SW 1271 (cell line): ENCODE data around the gene ELP4.

Experiments
- DNase-seq, 2 experiments: peaks; one replicate each; lab custom pipeline; 2025; lab: John Stamatoyannopoulos, UW

The ELP4 gene

DNA sequence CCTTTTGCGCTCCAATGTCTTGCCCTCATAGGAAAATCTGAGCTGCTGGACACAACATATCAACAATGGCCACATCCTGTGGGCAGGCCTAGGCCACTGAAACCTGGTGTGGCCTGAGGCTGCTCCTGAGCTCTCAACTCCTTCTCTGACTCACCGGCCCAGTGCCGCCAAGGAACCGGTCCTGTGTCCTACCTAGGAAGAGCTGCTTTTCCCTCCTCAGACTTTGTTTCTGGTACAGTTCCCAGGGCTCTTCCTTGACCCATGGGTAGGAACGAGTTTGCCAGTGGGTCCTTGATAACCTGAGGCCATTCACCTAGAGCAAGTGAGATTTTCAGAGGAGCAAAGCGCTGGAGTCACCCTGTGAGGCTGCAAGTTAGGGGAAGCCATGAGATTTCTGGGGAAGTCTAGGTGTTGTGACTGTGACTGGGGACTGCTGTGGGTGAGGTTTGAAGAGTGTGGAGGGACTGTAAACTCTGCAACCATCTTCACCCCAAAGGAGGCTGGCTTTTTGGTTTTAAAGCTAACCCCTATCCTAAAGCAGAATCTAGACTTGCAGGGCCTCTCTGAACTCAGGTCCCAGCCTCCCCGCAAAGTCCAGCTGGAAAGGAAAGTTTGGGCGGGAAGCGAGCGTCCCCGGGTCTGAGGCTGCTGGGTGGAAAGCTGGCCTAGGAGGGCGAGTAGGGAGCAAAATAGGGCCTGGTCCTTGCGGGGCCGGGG is 313.5 kb downstream of the ELP4 start:
- no peak for DNase-seq

DNA sequence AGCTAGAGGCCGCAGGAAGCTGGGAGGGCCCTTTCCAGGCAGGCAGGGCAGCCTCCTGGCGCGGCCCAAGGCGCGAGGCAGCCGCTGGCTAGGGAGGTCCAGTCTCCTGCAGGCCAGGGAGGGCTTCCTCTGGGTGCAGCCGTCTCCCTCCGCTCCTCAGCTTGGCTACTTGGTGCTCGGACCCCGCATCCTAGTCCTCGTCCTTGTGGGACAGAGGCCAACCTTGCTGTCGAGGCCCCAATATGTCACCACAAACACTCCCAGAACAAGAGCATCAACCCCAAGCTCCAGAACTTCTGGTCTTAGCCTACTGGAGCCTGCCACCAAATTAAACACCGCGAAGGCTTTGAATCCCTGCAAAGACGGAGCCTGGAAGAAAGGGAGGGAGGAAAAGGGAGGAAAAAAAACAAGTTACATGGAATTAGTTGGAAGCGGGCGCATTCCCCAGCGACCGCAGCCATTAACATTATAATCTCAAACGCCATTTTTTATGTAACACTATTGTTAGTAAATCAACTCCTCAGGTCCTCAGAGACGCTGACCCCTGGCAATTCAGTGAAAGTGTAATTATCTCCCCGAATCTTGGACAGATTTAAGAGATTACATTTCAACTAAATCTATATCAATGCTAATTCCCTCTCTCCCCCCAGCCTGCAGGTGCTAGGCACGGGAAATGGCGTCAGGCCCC is 314.2 kb downstream of the ELP4 start:
- DNase-seq = no peak

DNA sequence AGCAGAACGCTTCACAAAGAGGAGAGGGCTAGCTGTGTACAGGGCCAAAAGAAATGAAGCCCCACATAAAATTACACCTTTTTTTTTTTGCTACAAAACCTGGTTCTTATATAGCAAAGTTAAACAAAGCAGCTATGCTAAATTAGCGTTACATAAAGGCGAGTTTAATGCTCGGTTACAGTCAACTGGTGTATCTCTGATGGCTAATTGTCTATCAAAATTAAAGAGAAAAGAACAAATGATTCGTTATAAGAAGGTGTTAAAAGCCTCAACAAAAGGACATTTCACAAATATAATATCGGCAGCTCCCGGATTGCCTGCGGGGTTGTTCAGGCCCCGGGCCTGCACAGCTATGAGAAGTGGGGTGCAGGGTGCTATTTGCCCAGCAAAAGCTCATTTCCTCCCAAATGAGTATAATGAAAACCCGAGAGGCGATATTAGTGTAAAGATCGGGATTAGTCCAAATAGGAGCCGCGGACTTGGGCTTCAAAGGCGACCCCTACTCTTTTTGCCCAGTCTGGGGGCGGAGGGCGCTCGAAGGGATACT is 314.8 kb downstream of the ELP4 start:
- no peak for DNase-seq

DNA sequence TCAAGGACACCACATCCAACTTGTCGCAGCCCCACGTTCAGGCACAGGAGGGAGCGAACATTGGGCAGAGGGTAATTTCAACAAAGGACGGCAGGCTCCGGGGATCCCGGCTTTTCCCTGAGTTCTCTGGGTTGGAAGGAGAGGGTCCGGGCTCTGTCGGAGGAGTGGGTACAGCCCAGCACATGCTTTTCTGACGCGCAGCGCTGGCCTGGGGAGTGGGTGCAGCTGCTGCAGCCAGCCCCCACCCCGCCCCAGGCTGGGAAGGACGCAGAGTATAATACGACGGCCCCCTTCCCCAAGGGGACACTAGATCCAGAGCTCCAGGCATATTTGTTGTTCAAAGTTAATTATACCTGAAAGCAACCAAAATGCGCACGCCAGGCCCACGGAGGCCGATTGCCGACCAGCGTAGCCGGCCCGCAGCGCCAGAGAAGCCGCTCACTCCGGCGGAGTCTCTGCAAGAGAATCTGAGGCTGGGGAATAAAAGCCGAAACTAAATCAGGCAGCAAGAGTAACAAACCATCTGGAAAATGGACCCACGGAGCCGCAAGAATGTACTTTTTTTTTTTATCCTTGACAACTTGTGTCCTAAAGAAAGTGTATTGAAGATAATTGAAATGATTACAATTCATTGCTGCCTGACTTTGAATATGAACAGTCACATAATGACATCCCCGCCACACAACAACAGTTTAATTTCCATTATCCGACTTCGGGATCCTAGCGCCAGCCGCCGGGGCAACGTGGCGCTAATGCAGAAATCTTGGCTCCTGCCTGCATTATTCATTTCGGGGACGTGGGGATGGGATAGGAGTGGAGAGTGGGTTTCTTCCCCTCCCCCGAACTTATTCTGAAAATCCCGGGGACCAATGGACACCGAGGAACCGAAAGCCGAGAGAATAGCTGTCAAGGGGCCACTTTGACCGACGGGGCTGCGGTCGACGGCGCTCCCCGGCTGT is 315.6 kb downstream of the ELP4 start:
- no peak for DNase-seq

DNA sequence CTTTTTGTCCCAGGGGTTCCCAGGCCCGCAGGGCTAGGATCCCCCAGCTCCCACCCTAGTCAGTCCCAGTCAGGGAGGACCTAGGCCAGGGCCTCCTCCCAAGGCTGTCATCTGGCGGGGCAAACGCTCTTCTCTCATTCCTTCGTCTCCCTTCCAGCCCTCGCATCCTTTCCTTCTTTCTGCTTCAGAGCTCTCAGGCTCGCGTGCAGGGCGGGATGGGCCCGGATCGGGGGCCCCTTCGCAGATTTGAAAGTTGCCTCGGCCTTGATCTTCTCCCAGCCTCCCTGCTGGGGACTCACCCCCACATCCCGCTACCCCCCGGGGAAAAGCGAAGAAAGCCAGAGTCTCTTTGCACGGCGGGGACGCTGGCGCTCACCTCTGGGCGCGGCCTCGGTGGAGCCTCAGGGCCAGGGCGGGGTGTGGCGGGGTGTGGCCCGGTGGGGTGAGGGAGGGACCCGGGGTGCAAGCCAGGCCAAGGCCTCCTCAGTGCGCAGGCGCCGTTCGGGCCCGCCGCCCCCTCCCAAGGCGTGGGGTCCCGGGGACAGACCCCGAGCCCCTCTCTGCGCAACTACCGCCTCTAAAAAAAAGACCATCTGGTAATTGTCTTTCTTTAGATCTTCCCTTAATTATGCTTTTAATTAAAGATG is 316.4 kb downstream of the ELP4 start:
- DNase-seq = no peak

DNA sequence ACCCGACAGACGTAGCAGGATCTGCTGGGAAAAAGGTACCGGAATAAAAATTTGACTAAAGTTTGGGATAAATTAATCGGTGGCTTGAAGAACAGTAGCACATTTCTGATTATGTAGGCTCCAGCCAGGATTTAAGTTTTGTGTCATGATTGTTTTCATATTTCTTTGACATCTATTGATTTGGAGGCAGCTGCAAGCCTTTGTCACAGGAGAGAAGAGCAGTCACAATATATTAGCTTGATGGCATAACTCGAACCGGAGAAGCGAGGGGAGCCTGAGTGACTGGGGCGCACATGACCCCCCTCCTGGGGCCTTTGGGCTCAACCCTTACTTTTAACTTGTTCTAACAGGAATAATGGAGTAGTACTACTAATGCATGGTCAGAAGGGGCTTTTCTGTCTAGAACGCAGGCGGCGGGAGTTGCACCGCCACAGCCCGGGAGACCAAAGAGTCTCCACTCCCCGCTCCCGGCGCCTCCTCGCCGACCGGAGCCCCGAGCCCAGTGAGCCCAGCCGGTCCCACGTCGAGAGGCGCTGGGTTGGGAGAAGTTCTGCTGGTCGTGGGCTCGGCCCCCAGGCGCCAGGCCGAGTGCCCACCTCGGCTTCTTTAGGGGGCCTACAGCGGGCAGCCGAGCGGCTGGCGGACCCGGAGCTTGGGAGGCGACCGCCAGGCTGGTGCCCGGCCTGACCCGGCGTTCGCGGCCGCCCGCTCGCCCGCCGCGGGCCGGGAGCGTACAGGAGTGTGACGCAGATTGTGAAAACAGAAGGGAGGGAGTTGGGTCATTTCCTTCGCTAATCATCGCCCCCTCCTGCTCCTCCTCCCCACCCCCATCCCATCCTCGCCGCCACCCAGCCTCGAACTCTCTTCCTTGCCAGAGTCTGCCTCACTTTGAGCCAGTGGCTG is 317.2 kb downstream of the ELP4 start:
- DNase-seq = no peak

DNA sequence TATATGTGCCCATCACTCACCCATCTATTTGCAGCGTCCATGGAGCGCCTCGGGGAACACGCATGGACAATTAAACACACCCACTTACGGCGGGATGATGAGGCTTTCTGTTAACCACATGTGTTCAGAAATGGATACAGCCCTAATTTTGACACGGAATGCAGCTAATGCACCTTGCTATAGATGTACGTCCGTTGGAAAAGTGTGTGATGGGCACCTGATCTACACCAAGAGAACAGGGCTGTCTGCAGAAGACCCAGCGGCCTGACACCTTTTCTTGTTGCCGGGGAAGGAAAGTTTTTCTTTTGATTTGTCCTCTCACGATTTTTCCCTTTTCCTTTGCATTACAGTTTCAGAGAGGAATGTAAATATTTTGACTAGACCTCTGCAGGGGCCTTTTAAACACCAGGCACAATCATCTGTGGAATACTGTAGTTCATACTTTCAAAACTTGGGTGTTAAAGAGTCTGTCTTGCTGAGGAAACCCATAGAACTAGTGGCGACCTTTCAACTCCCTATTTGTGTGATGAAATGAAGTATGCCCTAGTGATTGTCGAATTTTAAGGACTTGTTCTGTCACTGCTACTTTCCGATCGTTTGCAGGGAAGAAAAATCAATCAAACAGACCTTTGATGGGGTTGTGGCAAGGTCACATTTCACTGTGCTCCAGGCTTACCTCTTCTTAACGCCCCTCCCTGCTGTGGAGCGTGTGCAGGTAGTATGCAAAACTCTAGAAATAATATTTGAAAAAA is 318.1 kb downstream of the ELP4 start:
- DNase-seq = no peak

DNA sequence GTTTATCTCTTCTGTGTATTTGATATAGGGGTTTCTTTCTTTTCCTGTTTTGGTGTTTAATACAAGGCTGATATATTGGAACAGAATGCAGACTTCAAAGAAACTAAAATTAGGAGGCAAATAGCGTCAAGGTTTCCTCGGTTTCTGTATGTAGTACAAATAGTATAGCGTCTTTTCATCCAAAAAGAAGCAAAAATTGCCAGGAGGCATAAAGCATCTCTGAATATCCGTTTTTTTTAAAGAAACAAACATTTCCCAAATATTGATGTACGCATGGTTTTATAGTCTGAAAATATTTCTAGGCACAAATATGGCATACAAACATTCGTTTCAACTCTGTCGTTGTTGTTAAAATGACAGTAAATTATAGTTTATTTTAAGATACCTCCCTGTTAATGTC is 318.6 kb downstream of the ELP4 start:
- no peak for DNase-seq

DNA sequence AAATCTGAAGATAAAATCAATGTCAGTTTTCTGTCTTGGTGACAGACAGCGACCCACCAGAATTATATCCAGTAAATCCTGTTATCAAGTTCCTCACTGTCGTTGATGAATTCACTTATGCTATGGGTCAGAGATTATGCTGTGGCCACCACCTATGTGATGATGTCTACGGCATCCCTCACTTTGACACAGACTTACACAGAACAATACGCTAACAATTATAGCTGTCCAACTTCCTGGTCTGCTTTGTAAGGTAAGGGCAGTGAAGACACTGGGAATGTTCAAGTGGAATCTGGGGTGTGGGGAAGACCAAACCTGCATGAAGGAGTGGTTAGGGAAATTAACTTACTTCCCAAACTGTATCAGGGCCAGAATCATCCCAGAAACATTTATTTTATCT is 320.8 kb downstream of the ELP4 start:
- DNase-seq = no peak

DNA sequence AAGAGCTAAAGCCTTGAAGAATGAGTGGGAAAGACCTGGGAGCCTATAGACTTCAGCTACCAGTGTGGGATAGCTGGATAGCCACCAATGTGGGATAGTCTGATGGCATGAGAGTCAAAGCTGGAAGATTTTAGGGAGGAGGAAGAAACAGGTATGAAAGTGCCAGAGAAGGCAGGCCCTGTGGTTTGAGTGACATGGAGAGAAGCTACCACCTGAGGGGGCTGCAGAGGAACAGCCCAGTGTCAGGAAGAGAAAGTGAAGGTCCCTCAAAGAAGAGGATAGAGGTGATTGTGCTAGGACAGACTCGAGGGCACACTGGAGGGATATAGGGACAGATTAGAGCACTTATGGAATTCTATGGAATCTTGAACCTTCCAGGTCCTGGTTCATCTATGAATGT is 324.7 kb downstream of the ELP4 start:
- DNase-seq = no peak
